ENCODE results near the gene USP34. TPM values are rescaled to one million over a fixed set of nuclear protein-coding genes. Genes with fewer than 3 reads are reported as not detected.
A peak's percentile ranks its signal among the peaks of the same experiment; 100 is the strongest.

The USP34 gene
- total and polyA plus RNA-seq, 2 donors (not counting 1 experiment from before 2014, with no cell fraction given), result 52.4 to 129 TPM

DNA sequence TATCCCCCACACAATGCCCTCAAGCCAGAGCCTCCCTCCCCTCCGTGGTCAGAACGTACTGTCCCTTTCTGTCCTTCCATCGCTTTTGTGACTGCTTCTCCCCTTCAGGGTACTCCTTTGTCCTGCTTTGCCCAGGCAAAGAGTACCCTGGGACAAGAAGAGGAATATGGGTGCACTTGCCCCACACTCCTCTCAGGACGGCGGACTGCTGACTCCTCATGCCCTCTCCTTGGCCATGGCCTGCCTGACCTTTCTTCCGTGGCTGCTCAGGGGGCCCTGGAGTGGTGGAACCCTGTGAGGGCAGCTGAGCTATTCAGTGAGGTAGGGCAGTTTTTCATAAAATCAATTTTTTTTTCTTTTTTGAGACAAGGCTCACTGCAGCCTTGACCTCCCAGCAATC is 290.2 kb downstream of the USP34 start:
- H3K27ac ChIP-seq (ENCODE audit: insufficient read depth, low read length), result peak overlapping the region; percentile 52
- H3K79me2 ChIP-seq (ENCODE audit: control insufficient read depth, insufficient read depth, low read length), result peaks cover 27% of the 10 kb centered on the region
- H3K9ac ChIP-seq (ENCODE audit: insufficient read depth, low read length), result no peak overlapping the region
- no peaks in the 10 kb centered on the region for H3K9me3 ChIP-seq (ENCODE audit: control insufficient read depth, insufficient read depth, low read depth, low read length)
- H3K27me3 ChIP-seq (ENCODE audit: control insufficient read depth, insufficient read depth, low read length), result no peaks in the 10 kb centered on the region
- TF ChIP-seq EZH2 (IDR thresholded peaks at IDR 0.05; ENCODE audit: low read length, missing control alignments), result no peak
- TF ChIP-seq, protein P1, sequence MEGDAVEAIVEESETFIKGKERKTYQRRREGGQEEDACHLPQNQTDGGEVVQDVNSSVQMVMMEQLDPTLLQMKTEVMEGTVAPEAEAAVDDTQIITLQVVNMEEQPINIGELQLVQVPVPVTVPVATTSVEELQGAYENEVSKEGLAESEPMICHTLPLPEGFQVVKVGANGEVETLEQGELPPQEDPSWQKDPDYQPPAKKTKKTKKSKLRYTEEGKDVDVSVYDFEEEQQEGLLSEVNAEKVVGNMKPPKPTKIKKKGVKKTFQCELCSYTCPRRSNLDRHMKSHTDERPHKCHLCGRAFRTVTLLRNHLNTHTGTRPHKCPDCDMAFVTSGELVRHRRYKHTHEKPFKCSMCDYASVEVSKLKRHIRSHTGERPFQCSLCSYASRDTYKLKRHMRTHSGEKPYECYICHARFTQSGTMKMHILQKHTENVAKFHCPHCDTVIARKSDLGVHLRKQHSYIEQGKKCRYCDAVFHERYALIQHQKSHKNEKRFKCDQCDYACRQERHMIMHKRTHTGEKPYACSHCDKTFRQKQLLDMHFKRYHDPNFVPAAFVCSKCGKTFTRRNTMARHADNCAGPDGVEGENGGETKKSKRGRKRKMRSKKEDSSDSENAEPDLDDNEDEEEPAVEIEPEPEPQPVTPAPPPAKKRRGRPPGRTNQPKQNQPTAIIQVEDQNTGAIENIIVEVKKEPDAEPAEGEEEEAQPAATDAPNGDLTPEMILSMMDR (conservative IDR thresholded peaks at IDR 0.05 in 1 of 2, IDR thresholded peaks at IDR 0.05 in 1 of 2; ENCODE audit: low read depth in 1 of 2, low read length in 2 of 2), result no peak
- DNase-seq (ENCODE audit: low read depth in 2 of 2), result no peak
- no peak overlapping the region for H2AFZ ChIP-seq (ENCODE audit: low read length)
- peaks cover 19% of the 10 kb centered on the region for H3K36me3 ChIP-seq (ENCODE audit: control insufficient read depth, insufficient read depth, low read length)
- peak overlapping the region in 2 of 4 experiments; percentile 6 to 72 for H3K4me3 ChIP-seq (replicated peaks in 1 of 4; ENCODE audit: control extremely low read depth in 1 of 4, insufficient read depth in 1 of 4, low read depth in 3 of 4, low read length in 4 of 4)
- peaks cover 32% of the 10 kb centered on the region for H3K4me1 ChIP-seq (ENCODE audit: control insufficient read depth, extremely low read depth, insufficient read depth, low read length)
- peak overlapping the region; percentile 72 for H3K4me2 ChIP-seq (ENCODE audit: extremely low read depth, insufficient read depth, low read length)
- no peaks in the 10 kb centered on the region for H4K20me1 ChIP-seq (ENCODE audit: control insufficient read depth, extremely low read depth, insufficient read depth, low read length)

DNA sequence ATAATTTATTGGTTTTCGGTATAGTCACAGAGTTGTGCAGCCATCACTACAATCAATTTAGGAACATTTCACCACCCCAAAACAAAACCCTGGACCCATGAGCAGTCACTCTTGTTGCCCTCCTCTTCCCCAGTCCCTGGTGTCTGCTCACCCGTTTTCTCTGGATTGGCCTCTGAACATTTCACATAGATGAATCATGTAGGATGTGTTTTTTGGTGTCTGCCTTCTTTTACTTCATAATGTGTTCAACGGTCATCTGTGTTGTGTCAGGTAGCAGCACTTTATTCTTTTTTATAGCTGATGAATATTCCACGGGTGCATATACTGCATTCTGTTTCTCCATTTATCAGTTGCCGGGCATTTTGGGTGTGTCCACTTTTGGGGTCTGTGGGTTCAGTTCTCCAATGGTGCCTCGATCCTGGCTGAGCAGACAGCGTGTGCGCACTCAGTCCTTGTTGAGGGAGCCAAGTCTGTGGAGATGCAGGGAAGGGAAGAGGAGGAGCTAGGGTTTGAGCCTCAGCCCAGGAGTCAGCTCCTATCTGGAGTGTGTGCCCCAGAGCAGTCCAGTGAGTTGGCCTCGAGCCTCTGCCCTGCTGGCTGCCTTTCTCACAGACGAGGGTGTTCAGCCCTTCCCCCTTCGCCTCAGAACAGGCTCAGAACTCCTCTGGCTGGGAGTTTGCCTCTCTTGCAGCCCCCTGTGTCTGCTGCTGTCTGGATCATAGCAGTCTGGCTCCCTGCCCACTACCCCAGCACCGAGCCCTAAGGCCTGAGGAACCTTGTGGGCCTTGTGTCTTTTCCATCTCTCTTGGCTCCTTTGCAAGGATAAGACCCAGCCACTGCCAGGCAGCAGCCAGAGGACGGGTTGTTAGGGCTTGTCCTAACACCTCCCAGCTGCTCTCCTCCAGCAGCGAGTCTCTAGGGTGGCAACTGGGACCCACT is 290.9 kb downstream of the USP34 start:
- Histone ChIP-seq H3K9me3 (ENCODE audit: control insufficient read depth, insufficient read depth, low read depth, low read length) (no peaks in the 10 kb centered on the region), H3K79me2 (ENCODE audit: control insufficient read depth, insufficient read depth, low read length) (peaks cover 27% of the 10 kb centered on the region), H3K4me3 (replicated peaks in 1 of 4; ENCODE audit: control extremely low read depth in 1 of 4, insufficient read depth in 1 of 4, low read depth in 3 of 4, low read length in 4 of 4) (peak overlapping the region in 3 of 4 experiments; percentile 6 to 72 (median 26)), H3K4me2 (ENCODE audit: extremely low read depth, insufficient read depth, low read length) (peak overlapping the region; percentile 72), H3K4me1 (ENCODE audit: control insufficient read depth, extremely low read depth, insufficient read depth, low read length) (peaks cover 32% of the 10 kb centered on the region), H2AFZ (ENCODE audit: low read length) (peak overlapping the region; percentile 52), H3K9ac (ENCODE audit: insufficient read depth, low read length) (no peak overlapping the region), H3K27ac (ENCODE audit: insufficient read depth, low read length) (peak overlapping the region; percentile 52), H3K27me3 (ENCODE audit: control insufficient read depth, insufficient read depth, low read length) (no peaks in the 10 kb centered on the region), H4K20me1 (ENCODE audit: control insufficient read depth, extremely low read depth, insufficient read depth, low read length) (no peaks in the 10 kb centered on the region), H3K36me3 (ENCODE audit: control insufficient read depth, insufficient read depth, low read length) (peaks cover 15% of the 10 kb centered on the region)
- TF ChIP-seq, protein P1 (conservative IDR thresholded peaks at IDR 0.05 in 1 of 2, IDR thresholded peaks at IDR 0.05 in 1 of 2; ENCODE audit: low read depth in 1 of 2, low read length in 2 of 2), result no peak
- TF ChIP-seq EZH2 (IDR thresholded peaks at IDR 0.05; ENCODE audit: low read length, missing control alignments), result no peak
- peak; percentile 79 to 87 for DNase-seq (ENCODE audit: low read depth in 2 of 2)
